22Rv1 (cell line): ENCODE data around the gene TCEAL4.

Experiments
- CTCF ChIP-seq: fragments of 450-650 bp; IDR thresholded peaks from 2 replicates; pipeline ENCODE4 v1.5.1; 2017; ENCODE audit warnings: mild to moderate bottlenecking
- ZFX ChIP-seq: fragments of 450-650 bp; IDR thresholded peaks from 2 replicates; pipeline ENCODE4 v1.6.1; 2017; ENCODE audit warnings: antibody characterized with exemption, borderline replicate concordance

GRCh38 chrX:103554687-103555424 is 30.5 kb upstream of the TCEAL4 start:
- TF ChIP-seq CTCF (no peak), ZFX (no peak)
